HepG2 (cell line): ENCODE data around the gene ATG2A. TPM values are rescaled to one million over a fixed set of nuclear protein-coding genes. Genes with fewer than 3 reads are reported as not detected.

Experiments
- PTBP1 ChIP-seq: fragments of 200-400 bp; formaldehyde crosslinking; IDR thresholded peaks from 2 replicates; pipeline ENCODE4 v1.6.1; 2018; ENCODE audit warnings: low read length, low read depth; ENCODE audit not compliant: poor library complexity, severe bottlenecking
- RARG ChIP-seq: sonication (generic); formaldehyde crosslinking; IDR thresholded peaks from 2 replicates; pipeline ENCODE4 v1.4.0; 2020; ENCODE audit warnings: low read depth, mild to moderate bottlenecking, missing genetic modification reagents
- SP4 ChIP-seq: sonication (generic); formaldehyde crosslinking; IDR thresholded peaks from 2 replicates; pipeline ENCODE4 v1.8.1; 2023; ENCODE audit warnings: mild to moderate bottlenecking, missing genetic modification reagents
- STAT5B ChIP-seq: sonication (generic); formaldehyde crosslinking; IDR thresholded peaks from 2 replicates; pipeline ENCODE4 v1.4.0; 2020; ENCODE audit warnings: missing genetic modification reagents
- ZHX2 ChIP-seq, 2 experiments: sonication (generic) in 1 of 2; formaldehyde crosslinking in 1 of 2; IDR thresholded peaks; 2 replicates each; pipeline versions ENCODE4 v1.6.1 to v1.9.0; 2014 to 2022; ENCODE audit warnings: antibody characterized with exemption in 1 of 2, borderline replicate concordance in 1 of 2, inconsistent platforms in 1 of 2, low read depth in 1 of 2, missing genetic modification reagents in 1 of 2
- ZNF20 ChIP-seq: sonication (generic); formaldehyde crosslinking; IDR thresholded peaks from 2 replicates; pipeline ENCODE4 v1.4.0; 2020; ENCODE audit warnings: mild to moderate bottlenecking, moderate library complexity, missing genetic modification reagents
- ZNF407 ChIP-seq: sonication (generic); formaldehyde crosslinking; IDR thresholded peaks from one replicate; pipeline ENCODE4 v1.5.1; 2020; ENCODE audit warnings: mild to moderate bottlenecking, missing genetic modification reagents; ENCODE audit errors: not compliant biosample characterization
- ZNF546 ChIP-seq: sonication (generic); formaldehyde crosslinking; conservative IDR thresholded peaks from 2 replicates; pipeline ENCODE4 v1.8.1; 2023; ENCODE audit warnings: mild to moderate bottlenecking, missing genetic modification reagents
- ZNF589 ChIP-seq: sonication (generic); formaldehyde crosslinking; conservative IDR thresholded peaks from 2 replicates; pipeline ENCODE4 v1.8.0; 2022; ENCODE audit warnings: mild to moderate bottlenecking, moderate library complexity, missing genetic modification reagents
- polyA plus RNA-seq, 8 experiments: library from polyadenylated mRNA; depleted of rRNA in 3 of 8; stranded (reverse) in 7 of 8; unstranded in 1 of 8; fragments of >200 nt; fragmentation: Illumina TruSeq in 4 of 8; extraction: Trizol in 4 of 8; gene quantifications; 2 replicates each; pipeline versions ENCODE4 v1.2.1 to v1.2.3, GENCODE V29; 2011 to 2016; ENCODE audit warnings: low read depth in 4 of 8, missing spikeins in 1 of 8, mixed read lengths in 1 of 8; ENCODE audit not compliant: insufficient read depth in 1 of 8
- total RNA-seq, 5 experiments: library from RNA; depleted of rRNA; stranded (reverse); fragments of >200 nt; fragmentation: Illumina TruSeq; extraction: Trizol; gene quantifications; 2 replicates each; pipeline ENCODE4 v1.2.3, GENCODE V29; 2016; ENCODE audit warnings: low read depth in 1 of 5
- TF ChIP-seq, protein P1 (sequence below), 2 experiments: sonication (generic) in 1 of 2; formaldehyde crosslinking in 1 of 2; IDR thresholded peaks; 2 replicates each; pipeline versions ENCODE4 v1.4.0 to v1.6.1; 2018 to 2020; ENCODE audit warnings: missing genetic modification reagents in 2 of 2, borderline replicate concordance in 1 of 2, low read depth in 1 of 2, mild to moderate bottlenecking in 1 of 2, missing biosample characterization in 1 of 2

ATG2A gene
- total and polyA plus RNA-seq, 2 of the 13 experiments (the other 11 are each of a cell fraction or from before 2014, with no cell fraction given): 6.7 to 8.0 TPM

GRCh38 chr11:64931290-64931689 is 14.3 kb upstream of the ATG2A start (continued):
- no peak for TF ChIP-seq ZNF407 (CRISPR knock-in tag)
- TF ChIP-seq ZHX2 (IDR thresholded peaks at IDR 0.05; ENCODE audit: low read depth): no peak
- no peak for TF ChIP-seq ZHX2 (CRISPR knock-in tag; IDR thresholded peaks at IDR 0.05; ENCODE audit: borderline replicate concordance)
- no peak for TF ChIP-seq STAT5B
- no peak for TF ChIP-seq PTBP1
- TF ChIP-seq ZNF546 (CRISPR knock-in tag): no peak
- no peak for TF ChIP-seq SP4 (CRISPR knock-in tag)
- TF ChIP-seq ZNF589 (CRISPR knock-in tag): no peak
- TF ChIP-seq RARG (CRISPR knock-in tag): no peak
- TF ChIP-seq, protein P1, sequence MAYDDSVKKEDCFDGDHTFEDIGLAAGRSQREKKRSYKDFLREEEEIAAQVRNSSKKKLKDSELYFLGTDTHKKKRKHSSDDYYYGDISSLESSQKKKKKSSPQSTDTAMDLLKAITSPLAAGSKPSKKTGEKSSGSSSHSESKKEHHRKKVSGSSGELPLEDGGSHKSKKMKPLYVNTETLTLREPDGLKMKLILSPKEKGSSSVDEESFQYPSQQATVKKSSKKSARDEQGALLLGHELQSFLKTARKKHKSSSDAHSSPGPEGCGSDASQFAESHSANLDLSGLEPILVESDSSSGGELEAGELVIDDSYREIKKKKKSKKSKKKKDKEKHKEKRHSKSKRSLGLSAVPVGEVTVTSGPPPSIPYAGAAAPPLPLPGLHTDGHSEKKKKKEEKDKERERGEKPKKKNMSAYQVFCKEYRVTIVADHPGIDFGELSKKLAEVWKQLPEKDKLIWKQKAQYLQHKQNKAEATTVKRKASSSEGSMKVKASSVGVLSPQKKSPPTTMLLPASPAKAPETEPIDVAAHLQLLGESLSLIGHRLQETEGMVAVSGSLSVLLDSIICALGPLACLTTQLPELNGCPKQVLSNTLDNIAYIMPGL (CRISPR knock-in tag; IDR thresholded peaks at IDR 0.05; ENCODE audit: borderline replicate concordance in 1 of 2, low read depth in 1 of 2): no peak
- TF ChIP-seq ZNF20 (CRISPR knock-in tag): no peak
